ENCODE data around the gene PTPRN.
A peak's percentile ranks its signal among the peaks of the same experiment; 100 is the strongest.

PTPRN gene

DNA sequence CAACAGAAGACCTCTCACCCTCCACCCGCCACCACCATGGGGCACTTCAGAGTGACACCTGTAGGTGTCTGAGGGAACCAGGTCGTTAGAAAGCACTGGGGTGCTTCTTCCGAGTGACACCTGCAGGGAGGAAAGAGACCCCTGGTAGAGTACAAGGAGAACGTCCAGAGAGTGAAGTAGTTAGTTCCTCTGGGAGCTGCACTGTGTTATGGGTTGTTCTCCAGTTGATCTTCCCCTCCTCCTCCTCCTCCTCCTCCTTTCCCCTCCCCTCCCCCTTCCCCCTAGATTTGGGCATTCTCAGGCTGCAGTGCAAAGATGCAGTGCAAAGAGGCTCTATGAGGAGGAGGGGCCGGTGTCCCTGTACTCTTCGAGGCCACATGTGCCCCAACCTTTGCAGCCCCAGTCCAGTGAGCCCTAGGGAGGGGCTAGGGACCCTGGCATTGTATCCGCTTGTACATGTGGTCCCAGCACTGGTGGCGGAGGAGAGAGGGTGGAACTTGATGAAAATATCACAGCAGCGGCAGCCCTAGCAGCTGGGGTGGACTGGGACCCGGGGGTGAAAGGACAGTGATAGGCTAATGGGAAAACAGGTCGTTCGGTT is 29.2 kb downstream of the PTPRN start:
- Histone ChIP-seq H3K36me3 (ENCODE audit: control insufficient read depth, low read length) (peaks cover 33% of the 10 kb centered on the region), H3K4me1 (ENCODE audit: control insufficient read depth, low read length) (peaks cover 35% of the 10 kb centered on the region), H3K79me2 (ENCODE audit: control insufficient read depth, low read length) (0 out of 2 replicates have a peak, but pooled peaks cover 3% of the 10 kb centered on the region), H3F3A (ENCODE audit: control insufficient read depth, insufficient read depth) (peaks cover 9% of the 10 kb centered on the region), H3K9me3 (ENCODE audit: control insufficient read depth, insufficient read depth, low read length) (no peaks in the 10 kb centered on the region), H4K20me1 (ENCODE audit: control insufficient read depth, insufficient read depth, low read depth, low read length) (no peaks in the 10 kb centered on the region), H3K27me3 (ENCODE audit: control insufficient read depth, low read length) (no peaks in the 10 kb centered on the region), H3K4me2 (ENCODE audit: low read length) (peak overlapping the region; percentile 96), H3K9me2 (replicated peaks; ENCODE audit: control insufficient read depth, low read length) (no peaks in the 10 kb centered on the region), H3K27ac (ENCODE audit: low read depth, low read length) (peak overlapping the region; percentile 89), H3K4me3 (ENCODE audit: low read length) (peak overlapping the region; percentile 76)
- peak; percentile 60 for TF ChIP-seq CTCF (IDR thresholded peaks at IDR 0.05; ENCODE audit: low read depth, low read length, poor library complexity, severe bottlenecking)
- TF ChIP-seq EZH2phosphoT487 (IDR thresholded peaks at IDR 0.05; ENCODE audit: borderline replicate concordance, low read length): no peak

DNA sequence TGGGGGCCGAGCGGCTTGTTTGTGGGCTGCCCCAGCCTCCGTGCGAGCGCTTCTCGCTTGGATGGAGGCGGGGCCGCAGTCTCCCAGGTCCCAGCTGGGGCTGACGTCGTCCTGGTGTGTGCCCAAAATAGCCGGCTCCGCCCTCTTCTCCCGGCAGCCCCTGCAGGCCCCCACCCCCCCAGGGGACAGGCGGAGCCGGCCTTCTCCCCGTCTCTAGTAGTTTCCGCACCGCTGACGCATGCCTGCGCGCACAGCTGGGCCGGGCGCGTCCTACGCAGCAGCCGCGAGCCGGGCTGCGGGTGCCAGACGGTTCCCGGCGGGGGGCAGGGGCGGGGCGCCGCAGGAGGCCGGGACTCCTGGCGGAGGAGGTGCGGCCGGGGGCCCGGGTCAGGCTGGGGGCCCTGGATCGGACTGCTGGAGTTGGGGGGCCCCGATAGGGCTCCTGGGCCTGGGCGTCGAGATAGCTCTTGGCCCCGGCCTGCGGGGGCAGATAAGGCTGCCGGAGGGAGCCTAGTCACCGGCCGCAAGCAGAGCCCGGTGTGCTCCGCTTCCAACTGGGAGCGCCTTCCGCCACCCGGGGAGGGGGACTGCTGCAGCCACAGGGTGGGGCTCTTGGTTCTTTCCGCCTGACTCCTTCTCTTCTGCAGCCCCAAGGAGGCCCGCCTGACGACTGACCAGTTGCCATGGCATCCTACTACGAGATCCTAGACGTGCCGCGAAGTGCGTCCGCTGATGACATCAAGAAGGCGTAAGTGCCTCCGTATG is 29.9 kb downstream of the PTPRN start, which contains the start of gene DNAJB2:
Gene DNAJB2 (plus strand): TSS at position 216 of the 765 bp plus-strand sequence. CDS start 468 bp downstream, at position 684.
- H3F3A ChIP-seq (ENCODE audit: control insufficient read depth, insufficient read depth): peaks cover 9% of the 10 kb centered on the region
- 0 out of 2 replicates have a peak, but pooled peaks cover 3% of the 10 kb centered on the region for H3K79me2 ChIP-seq (ENCODE audit: control insufficient read depth, low read length)
- H3K9me2 ChIP-seq (replicated peaks; ENCODE audit: control insufficient read depth, low read length): no peaks in the 10 kb centered on the region
- TF ChIP-seq CTCF (IDR thresholded peaks at IDR 0.05; ENCODE audit: low read depth, low read length, poor library complexity, severe bottlenecking): no peak
- no peak for TF ChIP-seq EZH2phosphoT487 (IDR thresholded peaks at IDR 0.05; ENCODE audit: borderline replicate concordance, low read length)
- peak within 1 kb of the TSS; percentile 96 for H3K4me2 ChIP-seq (ENCODE audit: low read length)
- H3K27me3 ChIP-seq (ENCODE audit: control insufficient read depth, low read length): no peaks in the 10 kb centered on the region
- H3K4me3 ChIP-seq (ENCODE audit: low read length): peak within 1 kb of the TSS; percentile 76
- H3K4me1 ChIP-seq (ENCODE audit: control insufficient read depth, low read length): peaks cover 35% of the 10 kb centered on the region
- H4K20me1 ChIP-seq (ENCODE audit: control insufficient read depth, insufficient read depth, low read depth, low read length): no peaks in the 10 kb centered on the region
- peaks cover 30% of the 10 kb centered on the region for H3K36me3 ChIP-seq (ENCODE audit: control insufficient read depth, low read length)
- H3K9me3 ChIP-seq (ENCODE audit: control insufficient read depth, insufficient read depth, low read length): no peaks in the 10 kb centered on the region
- peak within 1 kb of the TSS; percentile 89 for H3K27ac ChIP-seq (ENCODE audit: low read depth, low read length)

- Histone ChIP-seq H3K4me3 (ENCODE audit: low read length) (peak overlapping the region; percentile 76), H3K9me2 (replicated peaks; ENCODE audit: control insufficient read depth, low read length) (no peaks in the 10 kb centered on the region), H3K4me1 (ENCODE audit: control insufficient read depth, low read length) (peaks cover 35% of the 10 kb centered on the region), H3K27ac (ENCODE audit: low read depth, low read length) (peak overlapping the region; percentile 89), H3K4me2 (ENCODE audit: low read length) (peak overlapping the region; percentile 96), H3K9me3 (ENCODE audit: control insufficient read depth, insufficient read depth, low read length) (no peaks in the 10 kb centered on the region), H3K79me2 (ENCODE audit: control insufficient read depth, low read length) (0 out of 2 replicates have a peak, but pooled peaks cover 3% of the 10 kb centered on the region), H3K36me3 (ENCODE audit: control insufficient read depth, low read length) (peaks cover 26% of the 10 kb centered on the region), H3K27me3 (ENCODE audit: control insufficient read depth, low read length) (no peaks in the 10 kb centered on the region), H3F3A (ENCODE audit: control insufficient read depth, insufficient read depth) (peaks cover 9% of the 10 kb centered on the region), H4K20me1 (ENCODE audit: control insufficient read depth, insufficient read depth, low read depth, low read length) (no peaks in the 10 kb centered on the region)
- TF ChIP-seq CTCF (IDR thresholded peaks at IDR 0.05; ENCODE audit: low read depth, low read length, poor library complexity, severe bottlenecking) (no peak), EZH2phosphoT487 (IDR thresholded peaks at IDR 0.05; ENCODE audit: borderline replicate concordance, low read length) (no peak)
Observed at GRCh38 chr2:219278655-219279150, 30.5 kb downstream of the PTPRN start.
